ENCODE results near the gene TMPRSS3.

- TF ChIP-seq, protein P1, sequence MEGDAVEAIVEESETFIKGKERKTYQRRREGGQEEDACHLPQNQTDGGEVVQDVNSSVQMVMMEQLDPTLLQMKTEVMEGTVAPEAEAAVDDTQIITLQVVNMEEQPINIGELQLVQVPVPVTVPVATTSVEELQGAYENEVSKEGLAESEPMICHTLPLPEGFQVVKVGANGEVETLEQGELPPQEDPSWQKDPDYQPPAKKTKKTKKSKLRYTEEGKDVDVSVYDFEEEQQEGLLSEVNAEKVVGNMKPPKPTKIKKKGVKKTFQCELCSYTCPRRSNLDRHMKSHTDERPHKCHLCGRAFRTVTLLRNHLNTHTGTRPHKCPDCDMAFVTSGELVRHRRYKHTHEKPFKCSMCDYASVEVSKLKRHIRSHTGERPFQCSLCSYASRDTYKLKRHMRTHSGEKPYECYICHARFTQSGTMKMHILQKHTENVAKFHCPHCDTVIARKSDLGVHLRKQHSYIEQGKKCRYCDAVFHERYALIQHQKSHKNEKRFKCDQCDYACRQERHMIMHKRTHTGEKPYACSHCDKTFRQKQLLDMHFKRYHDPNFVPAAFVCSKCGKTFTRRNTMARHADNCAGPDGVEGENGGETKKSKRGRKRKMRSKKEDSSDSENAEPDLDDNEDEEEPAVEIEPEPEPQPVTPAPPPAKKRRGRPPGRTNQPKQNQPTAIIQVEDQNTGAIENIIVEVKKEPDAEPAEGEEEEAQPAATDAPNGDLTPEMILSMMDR (IDR thresholded peaks at IDR 0.05; ENCODE audit: low read depth, low read length, poor library complexity, severe bottlenecking), result no peak
- TF ChIP-seq EZH2phosphoT487 (IDR thresholded peaks at IDR 0.05; ENCODE audit: borderline replicate concordance, low read length), result no peak
These were observed 48.9 kb upstream of the TMPRSS3 start for GRCh38 chr21:42444745-42445059.
